ENCODE measurements around the gene ITGA2. TPM values are rescaled to one million over a fixed set of nuclear protein-coding genes. Genes with fewer than 3 reads are reported as not detected.

The ITGA2 gene
- total and polyA plus RNA-seq, 2 of the 8 experiments (the other 6 are each of a cell fraction or from before 2014, with no cell fraction given) = 1.4 to 7.7 TPM

DNA sequence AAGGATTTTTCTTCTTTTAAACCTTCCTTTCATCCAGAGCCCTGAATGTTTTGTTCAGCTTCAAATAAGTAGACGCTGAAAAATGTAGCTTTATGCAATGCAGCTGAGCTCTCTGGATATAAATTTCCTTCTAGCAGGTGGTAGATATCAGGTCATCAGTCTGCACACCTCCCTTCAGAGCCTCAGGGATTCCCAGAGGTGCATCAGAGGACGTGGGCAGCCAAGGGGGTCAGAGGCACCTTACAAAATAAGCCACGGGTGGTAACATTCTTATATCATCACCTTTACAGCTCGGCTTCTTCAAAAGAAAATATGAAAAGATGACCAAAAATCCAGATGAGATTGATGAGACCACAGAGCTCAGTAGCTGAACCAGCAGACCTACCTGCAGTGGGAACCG is 101.1 kb downstream of the ITGA2 start:
- H2AFZ ChIP-seq (ENCODE audit: low read length) = no peak overlapping the region
- H4K5ac ChIP-seq (ENCODE audit: insufficient read length, low read depth, low read length) = no peak overlapping the region
- no peak overlapping the region for H2AK5ac ChIP-seq (ENCODE audit: low read depth, low read length)
- H3K9me3 ChIP-seq (ENCODE audit: insufficient read depth in 2 of 2, low read depth in 1 of 2, low read length in 1 of 2) = no peaks in the 10 kb centered on the region
- H3K18ac ChIP-seq (ENCODE audit: extremely low read depth, low read length) = no peak overlapping the region
- H3K79me2 ChIP-seq (ENCODE audit: control insufficient read depth in 1 of 2, insufficient read depth in 2 of 2, low read length in 2 of 2) = no peaks in the 10 kb centered on the region
- H3K23me2 ChIP-seq (ENCODE audit: low read depth, low read length) = no peaks in the 10 kb centered on the region
- no peaks in the 10 kb centered on the region for H4K20me1 ChIP-seq (replicated peaks in 1 of 2; ENCODE audit: control insufficient read depth in 1 of 2, insufficient read depth in 2 of 2, low read length in 2 of 2)
- H3K23ac ChIP-seq (ENCODE audit: insufficient read length) = no peak overlapping the region
- no peak for DNase-seq (ENCODE audit: low read depth in 1 of 2, low spot score in 2 of 2)
- no peaks in the 10 kb centered on the region for H3K27me3 ChIP-seq (replicated peaks in 1 of 4; ENCODE audit: control insufficient read depth in 3 of 4, extremely low read depth in 1 of 4, insufficient read depth in 3 of 4, low read length in 3 of 4)
- H3K79me1 ChIP-seq (ENCODE audit: low read depth, low read length) = no peaks in the 10 kb centered on the region
- H4K8ac ChIP-seq (ENCODE audit: extremely low read depth, insufficient read depth, low read length) = no peak overlapping the region
- H3K27ac ChIP-seq (ENCODE audit: low read depth, low read length) = no peak overlapping the region
- H4K91ac ChIP-seq (replicated peaks; ENCODE audit: insufficient read length, low read length) = no peak overlapping the region
- H3K9ac ChIP-seq (replicated peaks in 1 of 4; ENCODE audit: extremely low read depth in 1 of 4, low read depth in 3 of 4, low read length in 3 of 4) = no peak overlapping the region
- no peak overlapping the region for H3K56ac ChIP-seq (replicated peaks; ENCODE audit: insufficient read length, low read depth, low read length)
- no peaks in the 10 kb centered on the region for H3K4me1 ChIP-seq (replicated peaks in 1 of 4; ENCODE audit: control insufficient read depth in 3 of 4, insufficient read depth in 4 of 4, low read length in 3 of 4)
- H2BK15ac ChIP-seq (ENCODE audit: low read length) = no peak overlapping the region
- no peak overlapping the region for H3K14ac ChIP-seq (ENCODE audit: insufficient read length)
- H3K4me3 ChIP-seq (ENCODE audit: extremely low read depth in 1 of 4, insufficient read depth in 2 of 4, low read depth in 3 of 4, low read length in 4 of 4) = no peak overlapping the region
- H2BK12ac ChIP-seq (ENCODE audit: low read depth, low read length) = no peak overlapping the region
- ChIA-PET CTCF (ENCODE audit: partially characterized antibody) (interaction anchor here (0.7 to 7.2 kb wide), 6 partner anchors 9 to 141 kb away, joined by 3 to 66 read pairs (median 4); no protein-coding TSS in a partner anchor), POLR2A (ENCODE audit: partially characterized antibody) (no interaction called here)
- WGBS, 2 experiments (ENCODE audit: extremely low coverage in 1 of 2, insufficient coverage in 1 of 2, insufficient read length in 1 of 2, insufficient replicate concordance in 2 of 2, low coverage in 1 of 2, low lambda C conversion rate in 2 of 2, missing lambda C conversion rate in 1 of 2) = 80% methylated on average over 5 of the region's 5 CpGs; no CpG with 5 or more reads in 1 of the 2 experiments
- TF ChIP-seq, protein P1, sequence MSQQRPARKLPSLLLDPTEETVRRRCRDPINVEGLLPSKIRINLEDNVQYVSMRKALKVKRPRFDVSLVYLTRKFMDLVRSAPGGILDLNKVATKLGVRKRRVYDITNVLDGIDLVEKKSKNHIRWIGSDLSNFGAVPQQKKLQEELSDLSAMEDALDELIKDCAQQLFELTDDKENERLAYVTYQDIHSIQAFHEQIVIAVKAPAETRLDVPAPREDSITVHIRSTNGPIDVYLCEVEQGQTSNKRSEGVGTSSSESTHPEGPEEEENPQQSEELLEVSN (IDR thresholded peaks at IDR 0.05) = no peak
- no peak for TF ChIP-seq CBX8 (IDR thresholded peaks at IDR 0.05; ENCODE audit: borderline replicate concordance, low read depth, low read length)
- TF ChIP-seq RXRA (IDR thresholded peaks at IDR 0.05; ENCODE audit: insufficient read depth, low read depth, low read length) = no peak
- TF ChIP-seq SP2 (IDR thresholded peaks at IDR 0.05; ENCODE audit: low read length) = no peak
- no peak for TF ChIP-seq HDAC2 (IDR thresholded peaks at IDR 0.05; ENCODE audit: borderline replicate concordance in 1 of 2, low read depth in 2 of 2, low read length in 2 of 2)
- no peak for TF ChIP-seq EZH2 (IDR thresholded peaks at IDR 0.05; ENCODE audit: low read depth, low read length, severe bottlenecking)
- TF ChIP-seq, protein P2, sequence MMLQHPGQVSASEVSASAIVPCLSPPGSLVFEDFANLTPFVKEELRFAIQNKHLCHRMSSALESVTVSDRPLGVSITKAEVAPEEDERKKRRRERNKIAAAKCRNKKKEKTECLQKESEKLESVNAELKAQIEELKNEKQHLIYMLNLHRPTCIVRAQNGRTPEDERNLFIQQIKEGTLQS (IDR thresholded peaks at IDR 0.05; ENCODE audit: insufficient read depth, low read depth, low read length) = no peak
- TF ChIP-seq, protein P3, sequence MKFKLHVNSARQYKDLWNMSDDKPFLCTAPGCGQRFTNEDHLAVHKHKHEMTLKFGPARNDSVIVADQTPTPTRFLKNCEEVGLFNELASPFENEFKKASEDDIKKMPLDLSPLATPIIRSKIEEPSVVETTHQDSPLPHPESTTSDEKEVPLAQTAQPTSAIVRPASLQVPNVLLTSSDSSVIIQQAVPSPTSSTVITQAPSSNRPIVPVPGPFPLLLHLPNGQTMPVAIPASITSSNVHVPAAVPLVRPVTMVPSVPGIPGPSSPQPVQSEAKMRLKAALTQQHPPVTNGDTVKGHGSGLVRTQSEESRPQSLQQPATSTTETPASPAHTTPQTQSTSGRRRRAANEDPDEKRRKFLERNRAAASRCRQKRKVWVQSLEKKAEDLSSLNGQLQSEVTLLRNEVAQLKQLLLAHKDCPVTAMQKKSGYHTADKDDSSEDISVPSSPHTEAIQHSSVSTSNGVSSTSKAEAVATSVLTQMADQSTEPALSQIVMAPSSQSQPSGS (IDR thresholded peaks at IDR 0.05; ENCODE audit: low read length) = no peak
- no peak overlapping the region for H3K4me2 ChIP-seq (ENCODE audit: insufficient read depth in 1 of 2, low read depth in 2 of 2, low read length in 2 of 2)
- no peak overlapping the region for H3K4ac ChIP-seq (replicated peaks; ENCODE audit: insufficient read length, low read depth, low read length)
- H2BK5ac ChIP-seq (ENCODE audit: low read depth, low read length) = no peak overlapping the region
- H2BK20ac ChIP-seq (ENCODE audit: low read length) = no peak overlapping the region
- no peaks in the 10 kb centered on the region for H3K36me3 ChIP-seq (ENCODE audit: control insufficient read depth in 2 of 4, insufficient read depth in 4 of 4, low read length in 3 of 4)
- FAIRE-seq = no peak
- no peak overlapping the region for H2BK120ac ChIP-seq (replicated peaks; ENCODE audit: low read depth, low read length)

Data from H1 (cell line).